PFSK-1 (cell line): Measurements from ENCODE around the gene MRAP.

ENCODE experiments used
- POLR2AphosphoS5 ChIP-seq: IDR thresholded peaks from 2 replicates; pipeline ENCODE4 v1.6.1; 2012; ENCODE audit warnings: low read depth, mild to moderate bottlenecking, control low read depth, low read length, moderate library complexity
- SIN3A ChIP-seq: IDR thresholded peaks from 2 replicates; pipeline ENCODE4 v1.6.1; 2012; ENCODE audit warnings: mild to moderate bottlenecking, low read length, moderate library complexity, borderline replicate concordance; ENCODE audit not compliant: insufficient read depth
- TAF1 ChIP-seq: IDR thresholded peaks from 2 replicates; pipeline ENCODE4 v1.6.1; 2012; ENCODE audit warnings: low read length, control low read depth, borderline replicate concordance; ENCODE audit not compliant: insufficient read depth
- TF ChIP-seq, protein P1 (sequence below), 2 experiments: IDR thresholded peaks; 2 replicates each; pipeline versions ENCODE4 v1.6.1 to v1.8.0; 2011 to 2012; ENCODE audit warnings: low read depth in 2 of 2, low read length in 2 of 2, control low read depth in 1 of 2, inconsistent platforms in 1 of 2, mild to moderate bottlenecking in 1 of 2, moderate library complexity in 1 of 2; ENCODE audit not compliant: insufficient read depth in 1 of 2

DNA sequence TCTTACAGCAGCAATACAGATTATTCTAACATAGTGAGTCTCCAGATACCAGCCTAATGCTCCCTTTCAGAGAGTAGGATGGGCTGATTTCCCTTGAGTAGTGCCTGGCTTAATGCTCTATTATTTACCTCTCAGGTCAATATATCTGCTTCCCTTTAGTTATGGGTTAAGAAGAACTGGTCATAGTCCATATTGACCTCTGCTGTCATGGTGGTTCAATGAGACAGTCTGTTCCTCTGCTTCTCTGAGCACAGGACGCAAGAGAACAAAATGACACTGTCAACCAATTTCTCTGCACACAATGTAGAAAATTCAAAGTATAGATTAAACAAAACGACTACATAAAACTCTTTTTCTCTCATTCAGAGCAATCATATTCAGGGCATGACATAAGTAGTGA lies 2.9 kb downstream of the MRAP start:
- TF ChIP-seq, protein P1, sequence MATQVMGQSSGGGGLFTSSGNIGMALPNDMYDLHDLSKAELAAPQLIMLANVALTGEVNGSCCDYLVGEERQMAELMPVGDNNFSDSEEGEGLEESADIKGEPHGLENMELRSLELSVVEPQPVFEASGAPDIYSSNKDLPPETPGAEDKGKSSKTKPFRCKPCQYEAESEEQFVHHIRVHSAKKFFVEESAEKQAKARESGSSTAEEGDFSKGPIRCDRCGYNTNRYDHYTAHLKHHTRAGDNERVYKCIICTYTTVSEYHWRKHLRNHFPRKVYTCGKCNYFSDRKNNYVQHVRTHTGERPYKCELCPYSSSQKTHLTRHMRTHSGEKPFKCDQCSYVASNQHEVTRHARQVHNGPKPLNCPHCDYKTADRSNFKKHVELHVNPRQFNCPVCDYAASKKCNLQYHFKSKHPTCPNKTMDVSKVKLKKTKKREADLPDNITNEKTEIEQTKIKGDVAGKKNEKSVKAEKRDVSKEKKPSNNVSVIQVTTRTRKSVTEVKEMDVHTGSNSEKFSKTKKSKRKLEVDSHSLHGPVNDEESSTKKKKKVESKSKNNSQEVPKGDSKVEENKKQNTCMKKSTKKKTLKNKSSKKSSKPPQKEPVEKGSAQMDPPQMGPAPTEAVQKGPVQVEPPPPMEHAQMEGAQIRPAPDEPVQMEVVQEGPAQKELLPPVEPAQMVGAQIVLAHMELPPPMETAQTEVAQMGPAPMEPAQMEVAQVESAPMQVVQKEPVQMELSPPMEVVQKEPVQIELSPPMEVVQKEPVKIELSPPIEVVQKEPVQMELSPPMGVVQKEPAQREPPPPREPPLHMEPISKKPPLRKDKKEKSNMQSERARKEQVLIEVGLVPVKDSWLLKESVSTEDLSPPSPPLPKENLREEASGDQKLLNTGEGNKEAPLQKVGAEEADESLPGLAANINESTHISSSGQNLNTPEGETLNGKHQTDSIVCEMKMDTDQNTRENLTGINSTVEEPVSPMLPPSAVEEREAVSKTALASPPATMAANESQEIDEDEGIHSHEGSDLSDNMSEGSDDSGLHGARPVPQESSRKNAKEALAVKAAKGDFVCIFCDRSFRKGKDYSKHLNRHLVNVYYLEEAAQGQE (IDR thresholded peaks at IDR 0.05; ENCODE audit: insufficient read depth in 1 of 2, low read depth in 2 of 2, low read length in 2 of 2), result no peak
- no peak for TF ChIP-seq TAF1
- TF ChIP-seq POLR2AphosphoS5, result no peak
- no peak for TF ChIP-seq SIN3A
